ENCODE results near the gene DCTN2.
"Not testable (repeated sequence)": the region's sequence is repeated elsewhere in the genome, so short reads cannot be mapped to it uniquely, and the experiment has no call there.

Gene DCTN2

DNA sequence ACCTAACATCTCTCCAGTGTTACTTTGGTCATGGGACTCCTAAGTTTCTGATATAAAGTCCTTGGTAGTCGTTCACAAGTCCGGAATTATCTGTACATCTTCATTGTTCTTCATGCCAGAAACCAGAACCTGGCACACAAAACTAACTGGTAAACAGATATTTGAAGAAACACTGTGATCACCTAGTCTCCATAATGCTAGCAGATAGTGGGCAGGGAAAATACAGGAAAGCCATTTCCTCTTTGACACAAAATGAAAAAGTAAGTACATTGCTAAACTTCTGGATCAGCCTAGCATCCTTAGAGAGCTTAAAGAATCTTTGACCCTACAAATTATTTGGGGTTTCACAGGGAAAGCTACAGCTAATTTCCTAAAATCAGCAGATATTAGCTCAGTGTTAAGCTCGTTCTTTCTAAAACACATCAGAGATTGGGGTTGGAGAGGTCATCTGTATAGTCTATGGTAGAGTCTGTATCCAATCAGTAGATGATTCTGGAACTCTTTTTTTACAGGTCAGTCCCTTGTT is 31.5 kb downstream of the DCTN2 start:
- DNase-seq (ENCODE audit: low read depth) = no peak

DNA sequence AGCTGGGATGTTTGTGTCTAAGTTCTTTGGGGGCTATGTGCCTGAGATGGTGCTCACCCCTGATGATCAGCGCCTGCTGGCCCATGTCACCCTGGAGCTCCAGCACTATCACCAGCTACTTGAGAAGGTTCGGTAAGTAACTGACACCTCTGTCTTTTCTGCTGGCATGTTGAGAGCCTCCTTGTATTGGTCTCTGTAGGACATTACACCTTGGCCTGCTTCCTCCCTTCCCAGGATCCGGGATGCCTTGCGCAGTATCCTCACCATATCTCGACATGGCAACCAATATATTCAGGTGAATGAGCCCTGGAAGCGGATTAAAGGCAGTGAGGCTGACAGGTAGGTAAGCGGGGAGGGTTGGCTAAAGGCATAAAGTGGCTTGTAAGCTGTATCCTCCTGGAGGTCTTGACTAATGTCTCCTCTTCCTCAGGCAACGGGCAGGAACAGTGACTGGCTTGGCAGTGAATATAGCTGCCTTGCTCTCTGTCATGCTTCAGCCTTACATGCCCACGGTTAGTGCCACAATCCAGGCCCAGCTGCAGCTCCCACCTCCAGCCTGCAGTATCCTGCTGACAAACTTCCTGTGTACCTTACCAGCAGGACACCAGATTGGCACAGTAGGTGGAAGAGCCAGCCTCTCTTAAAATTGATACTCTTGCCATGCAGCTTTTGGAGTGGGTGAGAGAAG is 32.1 kb downstream of the DCTN2 start:
- no peak for DNase-seq (ENCODE audit: low read depth)

DNA sequence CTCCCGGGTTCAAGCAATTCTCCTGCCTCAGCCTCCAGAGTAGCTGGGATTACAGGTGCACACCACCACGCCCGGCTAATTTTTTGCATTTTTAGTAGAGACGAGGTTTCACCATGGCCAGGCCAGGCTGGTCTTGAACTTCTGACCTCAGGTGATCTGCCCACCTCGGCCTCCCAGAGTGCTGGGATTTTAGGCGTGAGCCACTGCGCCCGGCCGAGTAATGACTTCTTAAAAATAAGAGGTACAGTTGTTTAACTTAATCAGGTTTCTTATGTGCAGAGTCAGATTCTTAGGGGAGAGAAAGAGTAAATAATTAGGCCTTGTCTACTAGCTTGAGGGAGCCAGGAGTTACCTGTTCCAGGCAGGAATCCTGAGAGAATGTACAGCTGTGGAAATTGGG is 32.7 kb downstream of the DCTN2 start:
- not testable (repeated sequence) for DNase-seq (ENCODE audit: low read depth)

DNA sequence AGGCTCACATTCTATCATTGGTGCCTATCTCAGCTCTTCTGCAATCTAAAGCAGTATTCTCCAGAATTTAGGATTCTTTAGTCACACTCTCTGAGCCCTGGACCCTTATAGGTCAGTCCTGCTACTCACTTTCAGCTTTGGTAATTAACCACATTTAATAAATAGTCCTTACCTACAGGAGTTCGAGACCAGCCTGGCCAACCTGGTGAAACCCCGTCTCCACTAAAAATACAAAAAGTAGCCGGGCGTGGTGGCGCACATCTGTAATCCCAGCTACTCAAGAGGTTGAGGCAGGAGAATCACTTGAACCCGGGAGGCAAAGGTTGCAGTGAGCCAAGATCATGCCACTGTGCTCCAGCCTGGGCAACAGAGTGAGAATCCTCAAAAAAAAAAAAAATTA is 33.3 kb downstream of the DCTN2 start:
- not testable (repeated sequence) for DNase-seq (ENCODE audit: low read depth)

DNA sequence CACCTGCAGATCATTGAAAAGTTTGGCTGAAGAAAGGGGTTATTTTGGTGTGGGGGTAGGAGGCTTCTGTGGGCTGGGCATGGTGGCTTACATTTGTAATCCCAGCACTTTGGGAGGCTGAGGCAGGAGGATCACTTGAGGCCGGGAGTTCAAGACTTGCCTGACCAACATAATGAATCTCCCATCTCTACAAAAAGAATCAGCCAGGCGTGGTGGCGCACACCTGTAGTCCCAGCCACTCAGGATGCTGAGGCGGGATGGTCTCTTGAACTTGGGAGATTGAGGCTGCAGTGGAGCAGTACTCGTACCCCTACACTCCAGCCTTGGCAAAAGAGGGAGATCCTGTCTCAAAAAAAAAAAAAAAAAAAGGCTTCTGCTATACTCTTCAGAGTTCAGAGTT is 33.7 kb downstream of the DCTN2 start:
- DNase-seq (ENCODE audit: low read depth) = no peak

DNA sequence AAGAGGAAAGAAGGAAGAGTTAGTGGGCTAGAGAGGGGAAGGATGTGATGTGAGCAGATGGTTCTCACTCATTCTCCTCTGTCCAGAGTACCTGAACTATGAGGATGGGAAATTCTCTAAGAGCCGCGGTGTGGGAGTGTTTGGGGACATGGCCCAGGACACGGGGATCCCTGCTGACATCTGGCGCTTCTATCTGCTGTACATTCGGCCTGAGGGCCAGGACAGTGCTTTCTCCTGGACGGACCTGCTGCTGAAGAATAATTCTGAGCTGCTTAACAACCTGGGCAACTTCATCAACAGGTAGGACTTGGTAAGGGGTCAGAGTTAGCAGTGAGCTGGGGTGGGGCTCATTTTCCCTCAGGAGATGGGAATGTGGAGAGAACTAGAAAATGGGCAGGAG is 34.3 kb downstream of the DCTN2 start:
- DNase-seq (ENCODE audit: low read depth) = no peak

DNA sequence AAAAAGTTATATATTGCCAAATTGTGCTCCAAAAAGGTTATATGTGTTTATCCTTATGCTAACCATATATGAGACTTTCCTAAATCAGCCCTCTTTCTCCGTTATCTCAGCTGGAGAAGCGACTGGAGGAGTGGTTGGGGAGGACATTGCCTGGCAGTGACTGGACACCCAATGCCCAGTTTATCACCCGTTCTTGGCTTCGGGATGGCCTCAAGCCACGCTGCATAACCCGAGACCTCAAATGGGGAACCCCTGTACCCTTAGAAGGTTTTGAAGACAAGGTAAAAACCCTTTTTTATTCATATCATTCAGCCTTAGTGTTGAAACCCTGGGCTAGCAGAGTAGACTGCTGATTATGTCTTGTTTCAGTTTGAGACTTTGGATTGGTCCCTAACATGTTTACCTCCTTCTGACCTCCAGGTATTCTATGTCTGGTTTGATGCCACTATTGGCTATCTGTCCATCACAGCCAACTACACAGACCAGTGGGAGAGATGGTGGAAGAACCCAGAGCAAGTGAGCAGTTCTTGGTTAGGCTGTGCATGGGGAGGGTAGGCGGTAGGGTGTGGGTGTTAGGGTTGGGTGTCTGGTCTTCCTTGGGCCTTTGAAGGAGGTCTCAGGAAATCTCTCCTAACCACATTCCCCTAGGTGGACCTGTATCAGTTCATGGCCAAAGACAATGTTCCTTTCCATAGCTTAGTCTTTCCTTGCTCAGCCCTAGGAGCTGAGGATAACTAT is 35.2 kb downstream of the DCTN2 start:
- DNase-seq (ENCODE audit: low read depth) = no peak

DNA sequence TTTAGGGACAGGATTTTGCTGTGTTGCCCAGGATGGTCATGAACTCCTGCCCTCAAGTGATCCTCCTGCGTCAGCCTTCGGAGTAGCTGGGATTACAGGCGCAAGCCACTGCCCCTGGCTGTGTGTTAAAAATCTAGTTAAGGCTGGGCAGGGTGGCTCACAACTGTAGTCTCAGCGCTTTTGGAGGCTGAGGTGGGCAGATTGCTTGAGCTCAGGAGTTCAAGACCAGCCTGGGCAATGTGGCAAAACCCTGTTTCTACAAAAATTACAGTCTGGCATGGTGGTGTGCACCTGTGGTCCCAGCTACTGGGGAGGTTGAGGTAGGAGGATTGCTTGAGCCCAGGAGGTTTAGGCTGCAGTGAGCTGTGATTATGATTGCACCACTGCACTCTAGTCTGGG is 35.8 kb downstream of the DCTN2 start:
- no peak for DNase-seq (ENCODE audit: low read depth)

DNA sequence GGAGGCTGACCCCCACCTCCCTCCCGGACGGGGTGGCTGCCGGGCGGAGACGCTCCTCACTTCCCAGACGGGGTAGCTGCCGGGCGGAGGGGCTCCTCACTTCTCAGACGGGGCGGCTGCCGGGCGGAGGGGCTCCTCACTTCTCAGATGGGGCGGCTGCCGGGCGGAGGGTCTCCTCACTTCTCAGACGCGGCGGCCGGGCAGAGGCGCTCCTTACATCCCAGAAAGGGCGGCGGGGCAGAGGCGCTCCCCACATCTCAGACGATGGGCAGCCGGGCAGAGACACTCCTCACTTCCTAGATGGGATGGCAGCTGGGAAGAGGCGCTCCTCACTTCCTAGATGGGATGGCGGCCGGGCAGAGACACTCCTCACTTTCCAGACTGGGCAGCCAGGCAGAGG is 39.2 kb downstream of the DCTN2 start:
- DNase-seq (ENCODE audit: low read depth) = not testable (repeated sequence)

DNA sequence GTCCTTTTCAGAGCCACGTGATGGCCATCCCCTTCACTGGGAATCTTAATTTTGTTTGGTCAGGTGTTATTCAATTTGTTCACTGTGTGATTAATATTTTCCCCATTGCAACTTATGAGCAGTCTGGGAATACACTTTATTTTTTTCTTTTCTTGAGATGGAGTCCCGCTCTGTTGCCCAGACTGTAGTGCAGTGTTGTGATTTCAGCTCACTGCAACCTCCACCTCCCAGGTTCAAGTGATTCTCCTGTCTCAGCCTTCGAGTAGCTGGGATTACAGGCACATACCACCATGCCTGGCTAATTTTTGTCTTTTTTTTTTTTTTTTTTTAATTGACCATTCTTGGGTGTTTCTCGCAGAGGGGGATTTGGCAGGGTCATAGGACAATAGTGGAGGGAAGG is 40.5 kb downstream of the DCTN2 start:
- not testable (repeated sequence) for DNase-seq (ENCODE audit: low read depth)

DNA sequence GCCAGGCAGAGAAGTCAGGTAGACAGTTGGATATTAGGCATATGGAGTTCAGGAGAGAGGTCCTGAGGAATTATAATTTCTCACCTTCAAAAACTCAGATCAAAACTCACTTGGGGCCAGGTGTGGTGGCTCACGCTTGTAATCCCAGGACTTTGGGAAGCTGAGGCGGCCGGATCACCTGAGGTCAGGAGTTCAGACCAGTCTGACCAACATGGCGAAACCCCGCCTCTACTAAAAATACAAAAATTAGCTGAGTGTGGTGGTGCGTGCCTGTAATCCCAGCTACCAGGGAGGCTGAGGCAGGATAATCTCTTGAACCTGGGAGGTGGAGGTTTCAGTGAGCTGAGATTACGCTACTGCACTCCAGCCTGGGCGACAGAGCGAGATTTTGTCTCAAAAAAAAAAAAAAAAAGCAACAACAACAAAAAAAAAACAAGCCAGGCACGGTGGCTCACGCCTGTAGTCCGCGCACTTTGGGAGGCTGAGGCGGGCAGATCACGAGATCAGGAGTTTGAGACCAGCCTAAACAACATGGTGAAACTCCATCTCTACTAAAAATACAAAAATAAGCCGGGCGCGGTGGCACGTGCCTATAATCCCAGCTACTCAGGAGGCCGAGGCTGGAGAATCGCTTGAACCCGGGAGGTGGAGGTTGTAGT is 44.6 kb downstream of the DCTN2 start:
- not testable (repeated sequence) for DNase-seq (ENCODE audit: low read depth)

DNA sequence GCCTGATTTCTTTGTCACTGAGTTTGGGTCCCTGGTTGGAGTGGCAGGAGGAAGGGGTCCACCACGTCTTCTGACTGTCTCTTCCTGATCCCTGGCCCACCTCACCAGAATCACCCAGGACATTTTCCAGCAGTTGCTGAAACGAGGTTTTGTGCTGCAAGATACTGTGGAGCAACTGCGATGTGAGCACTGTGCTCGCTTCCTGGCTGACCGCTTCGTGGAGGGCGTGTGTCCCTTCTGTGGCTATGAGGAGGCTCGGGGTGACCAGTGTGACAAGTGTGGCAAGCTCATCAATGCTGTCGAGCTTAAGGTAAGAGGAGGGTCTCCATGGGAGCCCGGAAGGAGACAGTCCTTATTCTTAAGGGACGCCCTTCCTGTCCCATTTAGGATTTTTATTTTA is 46.8 kb downstream of the DCTN2 start:
- no peak for DNase-seq (ENCODE audit: low read depth)

DNA sequence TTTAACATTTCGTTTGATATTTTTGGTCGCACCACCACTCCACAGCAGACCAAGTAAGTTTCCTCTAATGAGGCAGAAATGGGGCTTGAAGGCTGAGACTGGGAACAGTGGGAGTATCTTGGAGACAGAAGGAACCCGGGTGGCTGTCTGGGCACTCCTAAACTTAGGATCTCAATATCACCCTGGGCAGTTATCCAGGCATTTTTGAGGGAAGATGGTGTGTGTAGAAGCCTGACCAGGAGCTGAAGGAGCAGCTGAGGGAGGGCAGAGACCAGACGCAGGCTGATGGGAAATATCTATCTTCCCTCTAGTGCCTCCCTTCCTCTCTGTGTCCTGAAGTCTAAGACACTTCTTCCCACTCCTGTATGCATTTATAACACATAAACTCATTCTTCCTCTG is 48.4 kb downstream of the DCTN2 start:
- no peak for DNase-seq (ENCODE audit: low read depth)

DNA sequence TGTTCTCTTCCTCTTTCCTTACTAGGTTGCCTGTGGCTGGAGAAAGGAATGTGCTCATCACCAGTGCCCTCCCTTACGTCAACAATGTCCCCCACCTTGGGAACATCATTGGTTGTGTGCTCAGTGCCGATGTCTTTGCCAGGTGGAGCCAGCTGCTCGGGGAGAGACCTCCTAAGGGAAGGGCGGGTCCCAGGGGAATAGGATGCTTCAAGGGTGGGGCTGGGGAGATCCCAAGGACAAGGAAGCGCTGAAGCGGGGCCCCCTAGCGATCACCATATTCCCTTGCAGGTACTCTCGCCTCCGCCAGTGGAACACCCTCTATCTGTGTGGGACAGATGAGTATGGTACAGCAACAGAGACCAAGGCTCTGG is 48.9 kb downstream of the DCTN2 start:
- DNase-seq (ENCODE audit: low read depth) = no peak

DNA sequence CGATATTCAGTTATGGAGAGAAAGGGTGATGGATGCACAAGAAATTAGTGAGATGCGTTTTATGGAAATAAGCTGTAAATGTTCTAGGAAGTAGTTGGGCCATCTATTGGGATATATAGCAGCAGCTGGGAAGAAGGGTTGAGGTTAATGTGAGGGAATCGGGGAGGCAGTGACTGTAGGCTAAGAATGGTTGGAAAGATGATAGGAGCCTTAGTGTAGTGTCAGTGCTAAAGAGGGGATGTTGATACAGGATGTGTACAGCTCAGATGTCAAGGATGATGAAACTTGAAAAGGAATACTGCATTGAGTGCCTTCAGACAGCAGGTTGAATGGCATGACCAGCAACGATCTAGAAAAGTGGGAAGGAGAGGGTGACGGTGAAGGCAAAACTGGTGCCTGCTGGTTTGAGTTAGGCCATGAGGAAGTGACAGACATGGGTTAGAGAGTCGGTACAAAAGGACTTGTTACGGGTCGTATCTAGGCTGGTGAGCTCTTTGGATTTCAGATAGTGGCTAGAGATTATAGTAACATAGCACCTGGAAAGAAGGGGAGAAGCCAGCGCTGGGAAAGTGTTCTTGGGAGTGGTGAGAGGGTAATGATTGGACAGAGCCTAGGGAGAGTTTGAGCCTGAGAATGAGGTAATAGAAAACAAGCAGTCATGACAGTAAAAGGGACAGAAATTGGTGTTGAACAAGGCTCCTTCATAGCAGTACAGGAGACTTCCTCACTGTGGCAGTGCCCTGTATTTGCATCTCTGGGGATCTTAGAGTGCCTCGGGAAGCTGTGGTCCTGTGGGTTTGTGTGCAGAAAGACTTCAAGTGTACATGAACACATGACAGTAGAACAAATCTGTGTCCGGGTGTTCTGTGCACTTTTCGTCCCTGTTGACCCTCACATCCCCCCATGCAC is 49.5 kb downstream of the DCTN2 start:
- DNase-seq (ENCODE audit: low read depth) = no peak

DNA sequence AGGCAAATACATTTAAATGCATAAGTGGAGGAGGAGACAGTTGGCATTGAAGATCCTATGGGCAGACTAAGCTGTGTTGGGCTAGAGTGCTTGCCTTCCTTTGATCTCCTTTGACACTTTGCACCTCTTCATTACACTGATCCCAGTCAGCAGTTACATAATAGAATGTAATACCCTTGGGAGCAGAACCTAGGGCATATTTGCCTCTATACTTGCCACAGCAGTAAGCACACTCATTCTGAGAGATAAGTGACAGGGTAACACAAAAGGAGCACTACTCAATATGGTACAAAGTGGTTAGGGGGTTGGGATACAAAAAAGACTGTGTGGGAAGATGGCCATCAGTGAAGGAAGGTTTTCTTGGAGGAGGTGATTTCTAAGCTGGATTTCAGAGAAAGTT is 50.2 kb downstream of the DCTN2 start:
- DNase-seq (ENCODE audit: low read depth) = no peak

DNA sequence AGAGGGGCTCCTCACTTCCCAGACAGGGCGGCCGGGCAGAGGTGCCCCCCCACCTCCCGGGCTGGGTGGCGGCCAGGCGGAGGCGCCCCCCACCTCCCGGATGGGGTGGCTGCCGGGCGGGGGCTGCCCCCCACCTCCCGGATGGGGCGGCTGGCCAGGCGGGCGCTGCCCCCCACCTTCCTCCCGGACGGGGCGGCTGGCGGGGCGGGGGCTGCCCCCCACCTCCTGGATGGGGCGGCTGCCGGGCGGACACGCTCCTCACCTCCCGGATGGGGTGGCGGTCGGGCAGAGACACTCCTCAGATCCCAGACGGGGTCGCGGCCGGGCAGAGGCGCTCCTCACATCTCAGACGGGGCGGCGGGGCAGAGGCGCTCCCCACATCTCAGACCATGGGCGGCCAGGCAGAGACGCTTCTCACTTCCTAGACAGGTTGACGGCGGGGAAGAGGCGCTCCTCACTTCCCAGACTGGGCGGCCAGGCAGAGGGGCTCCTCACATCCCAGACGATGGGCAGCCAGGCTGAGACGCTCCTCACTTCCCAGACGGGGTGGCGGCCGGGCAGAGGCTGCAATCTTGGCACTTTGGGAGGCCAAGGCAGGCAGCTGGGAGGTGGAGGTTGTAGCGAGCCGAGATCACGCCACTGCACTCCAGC is 51.8 kb downstream of the DCTN2 start:
- DNase-seq (ENCODE audit: low read depth) = not testable (repeated sequence)

DNA sequence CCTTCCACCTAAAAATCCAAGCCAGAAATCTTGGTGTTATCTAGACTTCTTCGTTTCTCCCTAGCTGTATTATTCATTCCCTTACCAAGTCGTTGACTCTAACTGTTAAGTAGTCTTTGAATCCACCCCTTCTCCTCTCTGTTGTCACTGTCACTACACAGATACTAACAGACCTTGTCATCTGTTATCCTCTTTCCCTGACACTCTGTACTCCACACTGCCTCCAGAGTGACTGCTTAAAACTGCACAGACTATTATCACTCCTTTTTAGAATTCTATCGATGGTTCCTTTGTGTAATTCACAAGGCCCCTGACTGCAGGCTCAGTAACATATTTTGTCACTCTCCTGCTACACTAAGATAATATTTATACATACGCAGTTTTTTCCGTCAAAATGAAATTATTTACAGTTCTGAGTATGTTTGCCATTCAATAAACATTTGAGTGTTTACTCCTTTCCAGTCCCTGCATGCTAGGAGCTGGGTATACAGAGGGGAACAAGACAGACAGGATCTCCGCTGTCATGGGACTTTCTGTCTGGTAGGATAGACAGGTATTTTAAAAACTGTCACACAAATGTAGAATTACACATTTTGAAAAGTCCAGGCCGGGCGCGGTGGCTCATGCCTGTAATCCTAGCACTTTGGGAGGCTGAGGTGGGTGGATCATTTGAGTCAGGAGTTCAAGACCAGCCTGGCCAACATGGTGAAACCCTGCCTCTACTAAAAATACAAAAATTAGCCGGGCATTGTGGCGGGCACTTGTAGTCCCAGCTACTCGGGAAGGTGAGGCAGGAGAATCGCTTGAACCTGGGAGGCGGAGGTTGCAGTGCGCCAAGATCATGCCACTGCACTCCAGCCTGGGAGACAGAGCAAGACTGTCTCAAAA is 55.4 kb downstream of the DCTN2 start:
- DNase-seq (ENCODE audit: low read depth) = no peak

DNA sequence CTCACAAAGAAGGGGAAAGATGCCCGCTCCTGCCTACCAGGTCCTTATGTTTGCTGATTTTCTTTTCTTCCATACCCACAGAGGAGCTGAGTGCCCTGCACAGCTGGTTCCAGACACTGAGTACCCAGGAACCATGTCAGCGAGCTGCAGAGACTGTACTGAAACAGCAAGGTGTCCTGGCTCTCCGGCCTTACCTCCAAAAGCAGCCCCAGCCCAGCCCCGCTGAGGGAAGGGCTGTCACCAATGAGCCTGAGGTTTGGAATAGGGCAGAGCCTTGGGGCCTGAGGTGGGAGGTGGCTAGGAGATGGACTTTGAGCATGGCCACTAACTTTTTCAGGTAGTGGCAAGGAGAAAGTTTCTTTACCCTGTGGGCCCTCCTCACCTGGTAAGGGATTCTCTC is 56.9 kb downstream of the DCTN2 start:
- no peak for DNase-seq (ENCODE audit: low read depth)

DNA sequence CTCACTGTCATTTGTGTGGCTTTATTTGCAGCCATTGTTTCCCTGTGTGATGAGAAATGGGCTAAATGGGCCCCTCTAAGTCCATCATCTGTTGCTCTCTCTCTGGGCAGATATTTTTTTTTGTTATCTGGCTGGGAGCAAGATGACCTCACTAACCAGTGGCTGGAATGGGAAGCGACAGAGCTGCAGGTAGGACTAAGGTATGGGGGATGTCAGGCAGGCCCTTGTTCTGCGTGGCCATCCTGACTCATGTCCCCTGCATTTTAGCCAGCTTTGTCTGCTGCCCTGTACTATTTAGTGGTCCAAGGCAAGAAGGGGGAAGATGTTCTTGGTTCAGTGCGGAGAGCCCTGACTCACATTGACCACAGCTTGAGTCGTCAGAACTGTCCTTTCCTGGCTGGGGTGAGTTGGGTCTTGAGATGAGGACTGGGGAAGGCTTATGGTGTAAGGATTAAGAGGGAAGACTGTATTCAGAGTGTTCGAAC is 57.8 kb downstream of the DCTN2 start:
- DNase-seq (ENCODE audit: low read depth) = no peak

Data from HS-5 (cell line).